PC-3 (cell line): ENCODE results near the gene GJD3. TPM values are rescaled to one million over a fixed set of nuclear protein-coding genes. Genes with fewer than 3 reads are reported as not detected.
"Not testable (repeated sequence)": the region's sequence is repeated elsewhere in the genome, so short reads cannot be mapped to it uniquely, and the experiment has no call there.

Experiments
- ATAC-seq: fragments of 200-7000 bp; cut with Tn5 transposase; 2 replicates; pipeline ENCODE4 v1.9.1; 2020; ENCODE audit warnings: mild to moderate bottlenecking, moderate library complexity
- BruUV-seq: library from RNA; stranded (reverse); fragments of 400-500 nt; replicated peaks from 2 replicates; lab custom pipeline; 2021; lab: Mats Ljungman, UMichigan
- CTCF ChIA-PET: fragments of 300-600 bp; sonication (Branson Sonifier 250); formaldehyde crosslinking; loops from one replicate; lab custom pipeline; 2022; ENCODE audit warnings: antibody characterized with exemption; lab: Charles Lee
- POLR2A ChIA-PET: fragments of 300-600 bp; sonication (Branson Sonifier 250); formaldehyde crosslinking; loops from one replicate; lab custom pipeline; 2022; ENCODE audit warnings: antibody characterized with exemption; ENCODE audit not compliant: unreplicated experiment; lab: Charles Lee
- DNase-seq: peaks from one replicate; pipeline ENCODE4 v3.0.0-alpha.2; 2015
- H2AFZ ChIP-seq: fragments of 300-600 bp; sonication (generic); 2 replicates; pipeline ENCODE4 v1.6.0; 2016; ENCODE audit warnings: antibody characterized with exemption, low read length
- H3F3A ChIP-seq: fragments of 300-600 bp; sonication (generic); one replicate; pipeline ENCODE4 v1.6.0; 2017; ENCODE audit warnings: antibody characterized with exemption, low read length, control low read depth, mild to moderate bottlenecking; ENCODE audit not compliant: unreplicated experiment
- H3K27ac ChIP-seq: fragments of 300-600 bp; sonication (generic); 2 replicates; pipeline ENCODE4 v1.5.1; 2016; ENCODE audit warnings: mild to moderate bottlenecking, low read length
- H3K27me3 ChIP-seq: fragments of 300-600 bp; sonication (generic); 2 replicates; pipeline ENCODE4 v1.6.1; 2016; ENCODE audit warnings: low read length, mixed read lengths
- H3K36me3 ChIP-seq: fragments of 300-600 bp; sonication (generic); 2 replicates; pipeline ENCODE4 v1.6.1; 2016; ENCODE audit warnings: low read depth, mixed run types, low read length, mixed read lengths
- H3K4me1 ChIP-seq: fragments of 300-600 bp; sonication (generic); 2 replicates; pipeline ENCODE4 v1.5.1; 2016; ENCODE audit warnings: low read length; ENCODE audit not compliant: insufficient read depth
- H3K4me2 ChIP-seq: fragments of 300-600 bp; sonication (generic); 2 replicates; pipeline ENCODE4 v1.6.0; 2016; ENCODE audit warnings: low read length
- H3K4me3 ChIP-seq: fragments of 300-600 bp; sonication (generic); 2 replicates; pipeline ENCODE4 v1.5.1; 2016; ENCODE audit warnings: mild to moderate bottlenecking, low read length, mixed read lengths
- H3K79me2 ChIP-seq: fragments of 300-600 bp; sonication (generic); 2 replicates; pipeline ENCODE4 v1.6.1; 2017; ENCODE audit warnings: low read length, mixed read lengths
- H3K9ac ChIP-seq: fragments of 300-600 bp; sonication (generic); 2 replicates; pipeline ENCODE4 v1.6.0; 2016; ENCODE audit warnings: mild to moderate bottlenecking, low read length
- H3K9me2 ChIP-seq: fragments of 300-600 bp; sonication (generic); replicated peaks from 2 replicates; pipeline ENCODE4 v1.6.1; 2016; ENCODE audit warnings: mixed run types, low read length, mixed read lengths
- H3K9me3 ChIP-seq: fragments of 300-600 bp; sonication (generic); 2 replicates; pipeline ENCODE4 v1.6.1; 2016; ENCODE audit warnings: low read length, mixed read lengths
- H4K20me1 ChIP-seq: fragments of 300-600 bp; sonication (generic); 2 replicates; pipeline ENCODE4 v1.6.1; 2016; ENCODE audit warnings: low read length, mixed read lengths
- EZH2 ChIP-seq: fragments of 300-600 bp; sonication (generic); IDR thresholded peaks from one replicate; pipeline ENCODE4 v1.6.1; 2017; ENCODE audit warnings: antibody characterized with exemption, mild to moderate bottlenecking, low read length; ENCODE audit not compliant: unreplicated experiment
- EZH2phosphoT487 ChIP-seq: fragments of 300-600 bp; sonication (generic); IDR thresholded peaks from 2 replicates; pipeline ENCODE4 v1.6.1; 2018; ENCODE audit warnings: mild to moderate bottlenecking, antibody characterized with exemption, low read length, borderline replicate concordance
- intact Hi-C: fragments of 100-400 bp; cut with micrococcal nuclease; formaldehyde crosslinking; loops from 2 replicates; pipeline ENCODE4 v1.9.0; 2023
- total RNA-seq: library from RNA; depleted of rRNA; stranded (reverse); fragments of >200 nt; gene quantifications from 2 replicates; pipeline ENCODE4 v1.2.3, GENCODE V29; 2014
- TF ChIP-seq, protein P1 (sequence below): fragments of 300-600 bp; sonication (generic); conservative IDR thresholded peaks from 2 replicates; pipeline ENCODE4 v1.5.1; 2017; ENCODE audit warnings: antibody characterized with exemption, low read depth, mild to moderate bottlenecking, low read length

Gene GJD3
- total RNA-seq, 1 experiment from 2014 or later: not detected

GRCh38 chr17:40372031-40372430 lies 7.5 kb upstream of the GJD3 start:
- Histone ChIP-seq H3K79me2 (no peaks in the 10 kb centered on the region), H3K36me3 (no peaks in the 10 kb centered on the region), H4K20me1 (no peaks in the 10 kb centered on the region), H3K27ac (no peak overlapping the region), H3K4me3 (no peak overlapping the region), H3K9me2 (no peaks in the 10 kb centered on the region), H3F3A (no peaks in the 10 kb centered on the region), H2AFZ (no peak overlapping the region), H3K9ac (no peak overlapping the region), H3K4me1 (no peaks in the 10 kb centered on the region), H3K4me2 (no peak overlapping the region), H3K27me3 (no peaks in the 10 kb centered on the region), H3K9me3 (no peaks in the 10 kb centered on the region)
- BruUV-seq: no TSS peak
- DNase-seq (no peak), ATAC-seq (no peak)
- intact Hi-C loops: no loop called here
- POLR2A ChIA-PET: no interaction called here
- CTCF ChIA-PET: no interaction called here
- TF ChIP-seq, protein P1, sequence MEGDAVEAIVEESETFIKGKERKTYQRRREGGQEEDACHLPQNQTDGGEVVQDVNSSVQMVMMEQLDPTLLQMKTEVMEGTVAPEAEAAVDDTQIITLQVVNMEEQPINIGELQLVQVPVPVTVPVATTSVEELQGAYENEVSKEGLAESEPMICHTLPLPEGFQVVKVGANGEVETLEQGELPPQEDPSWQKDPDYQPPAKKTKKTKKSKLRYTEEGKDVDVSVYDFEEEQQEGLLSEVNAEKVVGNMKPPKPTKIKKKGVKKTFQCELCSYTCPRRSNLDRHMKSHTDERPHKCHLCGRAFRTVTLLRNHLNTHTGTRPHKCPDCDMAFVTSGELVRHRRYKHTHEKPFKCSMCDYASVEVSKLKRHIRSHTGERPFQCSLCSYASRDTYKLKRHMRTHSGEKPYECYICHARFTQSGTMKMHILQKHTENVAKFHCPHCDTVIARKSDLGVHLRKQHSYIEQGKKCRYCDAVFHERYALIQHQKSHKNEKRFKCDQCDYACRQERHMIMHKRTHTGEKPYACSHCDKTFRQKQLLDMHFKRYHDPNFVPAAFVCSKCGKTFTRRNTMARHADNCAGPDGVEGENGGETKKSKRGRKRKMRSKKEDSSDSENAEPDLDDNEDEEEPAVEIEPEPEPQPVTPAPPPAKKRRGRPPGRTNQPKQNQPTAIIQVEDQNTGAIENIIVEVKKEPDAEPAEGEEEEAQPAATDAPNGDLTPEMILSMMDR: no peak
- TF ChIP-seq EZH2 (no peak), EZH2phosphoT487 (no peak)

DNA sequence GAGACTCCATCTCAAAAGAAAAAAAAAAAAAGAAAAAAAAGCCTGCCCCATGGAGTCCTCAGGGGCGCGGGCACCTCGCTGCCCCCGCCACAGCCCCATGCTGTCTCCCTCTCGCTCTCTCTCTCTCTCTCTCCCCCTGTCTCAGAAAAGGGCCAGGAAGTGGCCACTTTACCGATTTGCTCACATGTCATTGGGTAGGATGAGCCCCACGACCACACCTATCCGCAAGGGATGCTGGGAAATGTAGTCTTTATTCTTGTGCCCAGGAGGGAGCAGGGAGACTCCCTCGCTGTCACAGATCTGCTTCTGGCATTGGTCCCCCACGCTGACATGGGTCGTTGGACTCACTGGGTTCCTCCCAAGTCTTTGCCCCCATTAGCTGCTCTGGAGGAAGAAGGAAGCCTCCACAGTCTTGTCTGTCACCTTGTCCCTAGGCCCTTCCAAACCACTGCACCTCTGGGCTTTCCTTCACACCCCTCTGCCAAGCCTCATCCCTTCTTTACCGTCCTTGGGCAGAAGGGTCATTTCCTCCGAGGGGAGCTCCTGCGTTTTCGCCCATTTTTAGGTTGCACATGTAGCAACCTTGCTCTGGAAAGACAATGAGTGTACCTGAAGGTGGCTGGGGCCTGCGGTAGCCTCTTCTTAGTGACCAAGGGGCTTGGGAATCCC lies 6.9 kb upstream of the GJD3 start:
- Histone ChIP-seq H2AFZ (no peak overlapping the region), H3K36me3 (no peaks in the 10 kb centered on the region), H3K9me3 (no peaks in the 10 kb centered on the region), H3K4me3 (no peak overlapping the region), H3K79me2 (no peaks in the 10 kb centered on the region), H3K9ac (no peak overlapping the region), H3F3A (no peaks in the 10 kb centered on the region), H3K9me2 (no peaks in the 10 kb centered on the region), H3K4me2 (no peak overlapping the region), H3K27ac (no peak overlapping the region), H3K4me1 (no peaks in the 10 kb centered on the region), H3K27me3 (no peaks in the 10 kb centered on the region), H4K20me1 (no peaks in the 10 kb centered on the region)
- ChIA-PET POLR2A (no interaction called here), CTCF (no interaction called here)
- ATAC-seq (no peak), DNase-seq (no peak)
- TF ChIP-seq EZH2 (no peak), EZH2phosphoT487 (no peak)
- TF ChIP-seq, protein P1: no peak
- intact Hi-C loops: no loop called here
- BruUV-seq: no TSS peak

DNA sequence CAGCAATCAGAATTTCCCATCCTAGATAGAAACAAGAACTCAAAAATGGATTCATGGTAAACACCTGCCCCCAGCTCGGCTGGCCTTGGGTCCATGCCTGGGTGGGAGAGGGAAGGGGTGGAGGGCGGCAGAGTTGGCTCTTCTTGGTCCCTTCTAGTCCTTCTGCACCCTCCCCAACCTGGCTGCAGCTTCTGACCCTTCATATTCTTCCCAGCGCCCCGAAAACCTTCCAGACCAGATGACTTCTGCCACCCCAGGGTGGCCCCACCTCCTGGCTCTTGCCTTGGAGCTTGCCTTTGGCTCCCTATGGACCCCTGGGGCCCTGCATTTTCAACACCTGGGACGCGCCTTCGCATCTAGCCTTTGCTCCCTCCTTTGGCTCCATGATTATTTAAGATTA lies 5.4 kb upstream of the GJD3 start:
- no peak overlapping the region for H3K9ac ChIP-seq
- no peaks in the 10 kb centered on the region for H4K20me1 ChIP-seq
- H2AFZ ChIP-seq: no peak overlapping the region
- TF ChIP-seq EZH2: no peak
- no peak for TF ChIP-seq EZH2phosphoT487
- TF ChIP-seq, protein P1: no peak
- no peaks in the 10 kb centered on the region for H3K36me3 ChIP-seq
- BruUV-seq: no TSS peak
- H3F3A ChIP-seq: no peaks in the 10 kb centered on the region
- ChIA-PET CTCF (no interaction called here), POLR2A (no interaction called here)
- ATAC-seq: no peak
- H3K27me3 ChIP-seq: no peaks in the 10 kb centered on the region
- H3K9me3 ChIP-seq: no peaks in the 10 kb centered on the region
- H3K79me2 ChIP-seq: no peaks in the 10 kb centered on the region
- no peak overlapping the region for H3K27ac ChIP-seq
- intact Hi-C loops: no loop called here
- H3K4me3 ChIP-seq: no peak overlapping the region
- H3K4me2 ChIP-seq: no peak overlapping the region
- DNase-seq: no peak
- no peaks in the 10 kb centered on the region for H3K4me1 ChIP-seq
- H3K9me2 ChIP-seq: no peaks in the 10 kb centered on the region

DNA sequence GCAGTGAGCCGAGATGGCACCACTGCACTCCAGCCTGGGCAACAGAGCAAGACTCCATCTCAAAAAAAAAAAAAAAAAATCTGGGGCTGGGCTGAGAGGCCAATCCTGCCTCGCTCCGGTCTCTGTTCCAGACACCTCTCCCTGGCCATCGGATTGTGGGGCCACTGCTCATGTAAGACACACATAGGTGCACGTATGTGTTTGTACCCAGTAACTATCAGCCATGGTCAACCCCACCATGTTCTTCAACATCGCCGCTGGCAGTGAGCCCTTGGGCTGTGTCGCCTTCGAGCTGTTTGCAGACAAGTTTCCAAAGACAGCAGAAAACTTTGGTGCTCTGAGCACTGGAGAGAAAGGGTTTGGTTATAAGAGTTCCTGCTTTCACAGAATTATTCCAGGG lies 3.2 kb upstream of the GJD3 start:
- H3F3A ChIP-seq, DNase-seq, H3K4me2 ChIP-seq, H3K9me2 ChIP-seq, intact Hi-C loops, H3K27ac ChIP-seq, BruUV-seq, H2AFZ ChIP-seq, ATAC-seq, H3K36me3 ChIP-seq, CTCF ChIA-PET, POLR2A ChIA-PET, H3K9ac ChIP-seq, H3K4me3 ChIP-seq, H3K79me2 ChIP-seq, H3K9me3 ChIP-seq, H3K4me1 ChIP-seq, H3K27me3 ChIP-seq, H4K20me1 ChIP-seq: not testable (repeated sequence)
